Kidney tubule cell (primary cell): ENCODE measurements around the gene ELAVL2.

Source experiments
- DNase-seq: peaks from one replicate; pipeline ENCODE4 v3.0.0-alpha.2; 2018; ENCODE audit warnings: low spot score

The ELAVL2 gene

DNA sequence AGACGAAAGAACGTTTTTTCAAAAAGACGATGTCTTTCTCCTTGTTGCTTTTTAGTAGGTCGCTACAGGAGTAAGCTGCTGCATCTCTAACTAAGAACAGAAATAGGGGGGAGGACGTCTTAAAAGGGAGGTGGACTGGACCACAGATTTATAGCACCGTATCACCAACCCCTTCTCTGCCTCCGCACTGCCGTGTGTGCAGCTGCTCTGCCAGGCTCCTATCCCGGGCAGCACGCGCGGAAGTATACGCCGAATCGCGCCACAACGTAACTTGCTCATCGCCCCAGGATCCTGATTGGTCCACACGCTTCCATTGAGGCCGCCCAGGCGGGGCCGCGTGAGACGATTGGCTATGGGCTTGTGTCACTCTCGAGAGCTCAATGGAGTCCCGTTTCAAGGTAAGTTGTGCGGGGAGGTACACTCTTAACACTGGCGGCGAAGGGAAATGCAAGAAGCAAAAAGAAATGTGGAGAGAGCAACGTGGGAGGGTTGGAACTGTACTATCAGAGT, at the start of gene ELAVL2:
Gene ELAVL2, minus strand, starts transcription at position 121 of the 510 bp plus-strand sequence. CDS start 64,006 bp downstream, outside the sequence.
- peak; percentile 97 for DNase-seq

GRCh38 chr9:23858234-23858633, 32.2 kb upstream of the ELAVL2 start:
- DNase-seq = no peak

GRCh38 chr9:23855873-23856604, 30.0 kb upstream of the ELAVL2 start:
- no peak for DNase-seq

GRCh38 chr9:23850690-23851629, 24.9 kb upstream of the ELAVL2 start:
- DNase-seq = peak; percentile 23

DNA sequence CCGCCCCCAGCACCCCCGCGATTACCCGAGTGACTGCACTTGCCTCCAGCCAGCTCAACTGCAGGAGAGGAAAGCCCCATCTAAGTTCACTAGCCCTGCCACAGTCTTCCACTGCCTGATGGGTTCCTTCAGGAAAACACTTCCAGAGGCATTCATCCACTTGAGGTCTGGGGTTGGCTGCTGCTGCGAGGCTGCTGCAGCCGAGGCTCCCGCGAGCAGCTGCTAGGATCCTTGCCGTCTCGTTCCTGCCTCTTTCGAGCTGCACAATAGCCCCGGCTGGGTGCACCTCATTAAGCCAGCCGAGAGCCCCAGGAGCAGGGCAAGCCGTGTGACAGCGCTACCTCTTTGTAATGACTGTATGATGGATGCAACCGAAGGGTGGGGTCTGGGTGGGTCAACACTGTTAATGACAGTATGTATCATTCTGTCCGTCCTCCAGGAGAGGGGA, 24.2 kb upstream of the ELAVL2 start:
- peak; percentile 6 for DNase-seq

GRCh38 chr9:23849379-23850035, 23.5 kb upstream of the ELAVL2 start:
- no peak for DNase-seq

- DNase-seq = no peak
Observed at GRCh38 chr9:23842565-23843129, 16.6 kb upstream of the ELAVL2 start.

DNA sequence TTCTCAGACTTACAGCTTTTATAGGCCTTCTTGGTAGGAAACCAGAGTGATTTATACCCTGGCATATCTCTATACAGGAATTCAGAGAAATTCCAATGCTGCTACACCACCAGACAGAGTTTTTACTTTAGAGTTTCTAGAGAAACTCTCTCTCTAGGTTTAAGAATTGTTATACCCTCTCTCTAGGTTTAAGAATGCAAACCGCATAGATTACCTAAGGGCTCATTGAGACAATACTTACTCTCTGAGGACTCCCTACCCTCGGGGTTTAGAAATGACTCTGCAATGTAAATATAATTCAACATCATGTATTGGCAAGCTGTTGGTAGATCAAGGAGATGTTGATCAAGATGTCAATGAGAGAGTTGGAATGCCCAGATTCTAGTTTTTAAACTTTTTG, 15.3 kb upstream of the ELAVL2 start:
- DNase-seq = no peak

DNA sequence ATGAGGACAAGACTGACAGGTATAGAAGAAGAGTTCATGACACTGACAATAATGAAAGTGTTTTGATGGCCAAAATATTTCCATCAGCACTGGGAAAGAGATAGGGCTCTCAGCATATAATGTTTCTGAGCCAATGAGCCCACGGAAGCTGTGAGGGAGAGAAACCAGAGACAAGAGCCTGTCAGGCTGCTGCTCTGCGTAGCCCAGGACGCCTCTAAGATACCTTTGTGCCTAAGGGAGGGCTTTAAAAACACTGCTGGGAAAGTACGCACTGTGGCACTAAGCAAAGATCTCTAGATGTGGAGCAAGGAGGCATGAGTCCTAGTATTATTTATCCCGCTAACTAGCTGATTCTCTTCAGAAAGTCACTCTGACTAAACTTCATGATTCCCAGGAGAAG, 11.0 kb upstream of the ELAVL2 start:
- no peak for DNase-seq

DNA sequence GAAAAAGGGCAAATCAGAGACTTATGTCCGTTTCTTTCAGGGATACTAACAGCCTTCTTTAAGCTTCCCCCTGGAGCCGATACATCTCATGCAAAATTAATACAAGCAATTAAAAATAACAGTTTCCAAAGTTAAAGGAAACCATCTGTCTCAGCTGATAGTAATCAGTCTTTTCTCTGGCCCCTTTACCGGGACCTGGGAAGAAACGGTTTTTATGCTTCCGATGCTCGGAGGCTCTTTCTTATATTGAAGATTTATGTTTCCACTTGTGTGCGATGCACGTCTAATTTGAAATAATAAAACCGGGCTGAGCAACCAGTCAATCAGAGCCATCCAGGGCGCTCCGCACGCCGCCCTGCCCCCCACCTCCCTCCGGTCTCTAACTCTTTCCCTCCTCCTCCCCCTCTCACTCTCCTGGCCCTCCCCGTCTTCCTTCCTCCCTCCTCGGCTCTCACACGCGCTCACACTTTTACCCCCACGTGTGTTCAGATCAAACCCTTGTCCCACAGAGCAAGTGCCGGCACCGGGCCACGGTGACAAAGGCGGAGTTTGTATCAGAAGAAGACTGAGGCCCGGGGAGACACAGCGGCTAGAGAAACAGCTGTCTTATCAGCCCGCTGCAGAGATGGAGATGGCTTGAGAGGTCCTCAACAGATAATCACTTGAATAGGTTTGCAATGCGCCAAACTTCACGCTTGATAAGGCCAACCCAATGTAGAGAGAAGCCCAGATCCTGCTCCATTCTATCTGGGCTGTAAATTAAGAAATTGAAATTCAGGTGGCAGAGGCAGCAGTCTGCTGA, 5.1 kb upstream of the ELAVL2 start:
- DNase-seq = no peak

DNA sequence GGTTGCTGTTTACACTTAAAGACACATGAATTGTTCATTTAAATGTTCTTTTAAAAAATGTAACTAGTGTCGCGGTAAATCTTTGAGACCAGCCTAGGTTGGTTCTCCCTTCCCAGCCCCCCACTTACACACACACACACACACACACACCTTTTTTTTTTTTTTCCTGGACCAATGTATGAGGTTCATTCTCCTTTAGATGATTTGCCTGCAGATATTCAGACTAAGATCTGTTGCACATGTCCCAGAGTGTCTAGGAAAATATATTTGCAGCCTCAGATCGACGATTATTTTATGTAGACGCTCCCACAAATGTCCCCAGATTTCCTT, 4.4 kb upstream of the ELAVL2 start:
- DNase-seq = no peak

DNA sequence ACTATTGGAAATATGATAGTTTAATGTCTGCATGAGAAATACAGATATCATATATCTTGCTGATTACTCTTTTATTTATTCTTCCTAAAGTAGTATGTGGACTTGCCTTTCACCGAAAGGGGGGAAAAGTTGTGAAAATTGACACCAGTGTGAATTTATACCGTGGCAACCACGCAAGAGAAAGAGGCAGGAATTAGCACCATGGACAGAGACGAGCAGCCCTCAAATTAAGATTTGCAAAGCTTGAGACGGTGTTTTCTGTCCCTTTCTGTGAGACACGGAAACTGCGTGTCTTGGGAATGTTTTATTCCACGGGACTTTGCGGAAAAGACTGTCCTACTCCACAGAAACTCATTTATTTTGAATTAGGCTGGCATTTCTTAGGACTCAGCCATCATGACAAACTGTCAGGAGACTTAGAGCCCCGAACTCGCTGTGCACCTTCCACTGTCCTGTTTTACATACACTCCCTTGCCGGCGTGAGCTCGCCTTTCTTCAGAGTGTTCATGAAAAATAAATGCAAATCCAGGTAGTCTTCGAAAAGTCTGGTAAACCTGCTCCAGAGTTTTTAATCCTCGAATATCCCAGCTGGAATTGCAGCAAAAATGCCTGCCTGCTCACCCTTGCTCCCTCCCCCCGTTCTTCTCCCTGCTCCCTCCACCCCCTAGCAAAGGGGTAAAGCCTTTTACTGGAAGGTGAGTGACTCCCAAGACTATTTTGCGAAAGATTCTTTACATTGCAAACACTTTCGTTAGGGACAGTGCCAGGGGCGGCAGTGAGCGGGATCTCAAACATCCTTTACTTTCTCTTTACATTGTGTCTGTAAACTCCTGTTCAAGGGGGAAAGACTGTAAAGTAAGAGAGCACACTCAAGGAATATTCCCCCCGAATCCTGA, 3.8 kb upstream of the ELAVL2 start:
- peak; percentile 37 for DNase-seq

DNA sequence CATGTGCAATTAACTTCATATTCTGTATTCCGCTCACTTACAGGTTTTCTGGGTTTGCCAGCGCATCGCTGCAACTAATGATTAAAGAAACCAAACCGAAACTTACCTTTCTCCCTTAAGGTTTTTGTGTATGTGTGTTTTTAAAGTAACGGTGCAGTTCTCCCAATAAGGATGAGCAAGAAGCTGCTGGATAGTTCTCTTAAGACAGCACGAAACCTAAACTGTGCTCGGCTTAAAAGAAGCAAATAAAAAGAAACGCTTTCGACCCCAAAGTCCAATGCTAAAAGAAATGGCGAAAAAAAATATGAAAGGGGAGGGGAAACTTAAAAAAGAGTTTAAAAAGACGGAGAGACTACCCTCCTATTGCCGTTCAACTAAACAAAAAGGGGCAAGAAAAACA, 340 bp downstream of the ELAVL2 start:
- DNase-seq = peak; percentile 13

- DNase-seq = peak; percentile 33
Observed at GRCh38 chr9:23824830-23825591, 1.0 kb downstream of the ELAVL2 start.

DNA sequence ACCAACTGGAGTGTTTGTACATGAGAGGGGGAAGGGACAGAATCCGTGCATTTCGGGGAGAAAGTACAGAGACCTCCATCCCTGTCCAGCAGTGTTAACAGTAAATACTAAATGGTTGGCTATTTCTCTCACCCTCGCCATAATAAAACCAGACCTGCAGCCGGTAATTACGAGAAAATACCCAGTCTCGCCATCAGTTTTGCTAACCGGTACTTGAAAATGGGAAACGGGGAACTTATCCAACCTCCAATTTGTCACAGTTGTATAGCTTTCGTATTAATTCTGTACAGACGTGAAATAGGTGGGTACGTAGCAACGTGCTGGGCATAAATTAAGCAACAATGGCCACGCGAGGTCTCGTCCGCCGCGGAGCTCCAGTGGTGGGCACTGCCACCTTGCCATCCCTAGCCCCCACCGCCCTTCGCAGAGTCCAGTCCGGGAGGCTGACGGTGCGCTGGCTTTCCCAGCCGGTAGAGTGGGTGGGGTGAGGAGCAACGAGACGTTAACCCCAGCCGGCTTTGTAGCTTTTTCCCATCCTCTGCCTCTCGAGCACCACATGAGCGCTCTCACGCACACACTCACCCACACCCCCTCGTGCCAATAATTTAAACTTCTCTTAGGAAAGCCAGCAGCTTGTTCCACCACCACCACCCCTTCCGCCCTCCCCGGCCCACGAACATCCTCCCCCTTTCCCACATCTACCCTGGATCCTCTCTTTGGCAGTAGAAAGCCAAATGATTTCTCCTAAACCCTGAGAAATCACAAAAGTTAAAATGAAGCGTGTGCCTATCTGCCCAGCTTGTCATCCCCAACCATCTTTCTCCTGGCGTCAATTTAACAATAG, 1.8 kb downstream of the ELAVL2 start:
- DNase-seq = no peak

DNA sequence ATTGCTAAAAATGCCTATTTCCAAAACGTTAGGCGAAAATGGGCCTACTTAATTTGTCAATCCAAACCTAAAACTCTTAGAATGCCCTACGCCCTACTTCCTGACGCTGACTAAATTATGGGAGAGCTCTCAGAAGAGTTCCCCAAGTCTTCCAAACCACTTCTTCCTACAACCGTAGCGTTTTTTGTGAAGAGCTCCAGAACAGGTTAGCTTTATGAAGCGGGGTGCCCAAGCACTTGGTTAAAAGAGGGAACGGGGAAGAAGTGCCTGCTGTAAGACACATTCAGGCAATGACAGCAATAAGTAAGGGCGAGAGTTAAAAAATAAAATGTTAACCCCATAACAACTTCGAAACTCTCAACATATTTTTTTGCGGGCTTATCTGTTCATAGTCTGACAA, 2.8 kb downstream of the ELAVL2 start:
- DNase-seq = no peak

DNA sequence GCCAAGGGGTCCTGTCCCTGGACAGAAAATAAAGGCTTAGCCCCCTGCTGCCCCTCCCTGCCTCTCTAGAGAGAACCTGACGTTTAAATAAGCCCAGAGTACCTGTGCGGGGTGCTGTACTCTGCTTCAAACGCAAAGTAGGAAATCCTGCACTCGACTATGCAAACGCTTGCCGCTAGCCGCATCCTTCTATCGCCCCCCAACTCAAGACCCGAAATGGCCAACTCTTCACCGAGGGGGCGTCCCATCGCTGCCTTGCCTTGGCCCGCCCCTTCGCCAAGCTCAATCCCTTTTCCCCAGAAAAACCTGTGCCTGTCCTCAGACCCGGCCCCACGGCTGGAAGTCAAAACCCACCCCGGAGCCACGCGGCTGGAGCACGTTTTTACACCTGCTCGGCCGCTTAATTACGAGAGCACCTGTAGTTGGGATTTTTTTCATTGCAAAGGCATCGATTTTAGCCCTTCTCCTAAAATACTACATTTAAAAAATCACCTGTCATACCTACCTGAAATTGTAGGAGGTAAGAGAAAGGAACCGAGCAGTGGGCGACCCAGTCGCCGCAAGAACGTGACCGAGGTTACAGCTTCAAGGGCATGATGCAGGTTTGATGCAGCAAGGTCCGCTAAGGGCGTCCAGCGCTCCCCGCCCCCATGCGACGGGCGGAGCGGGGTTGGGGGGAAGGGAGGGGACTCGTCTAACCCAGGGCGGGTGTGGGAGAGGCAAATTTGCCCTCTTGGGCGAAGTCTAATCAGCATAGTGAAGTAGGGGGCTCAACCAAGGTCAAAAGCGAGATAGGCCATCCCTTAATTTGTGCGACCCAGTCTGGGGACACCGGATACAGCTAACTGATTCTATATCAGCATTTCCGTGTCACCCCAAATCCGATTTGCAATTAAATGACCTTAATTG, 3.5 kb downstream of the ELAVL2 start:
- DNase-seq = no peak
